MM.1S (cell line): ENCODE results near the gene DDI2.

Experiments
- EZH2 ChIP-seq: fragments of 300-600 bp; sonication (generic); optimal IDR thresholded peaks from 2 replicates; pipeline ENCODE3; 2017; ENCODE audit warnings: low read depth, mild to moderate bottlenecking, antibody characterized with exemption, low read length, mixed read lengths
- TF ChIP-seq, protein P1 (sequence below): fragments of 300-600 bp; sonication (generic); IDR thresholded peaks from 2 replicates; pipeline ENCODE4 v1.5.1; 2016; ENCODE audit warnings: antibody characterized with exemption, low read length, mixed read lengths

GRCh38 chr1:15660151-15660550 lies 42.9 kb downstream of the DDI2 start:
- TF ChIP-seq, protein P1, sequence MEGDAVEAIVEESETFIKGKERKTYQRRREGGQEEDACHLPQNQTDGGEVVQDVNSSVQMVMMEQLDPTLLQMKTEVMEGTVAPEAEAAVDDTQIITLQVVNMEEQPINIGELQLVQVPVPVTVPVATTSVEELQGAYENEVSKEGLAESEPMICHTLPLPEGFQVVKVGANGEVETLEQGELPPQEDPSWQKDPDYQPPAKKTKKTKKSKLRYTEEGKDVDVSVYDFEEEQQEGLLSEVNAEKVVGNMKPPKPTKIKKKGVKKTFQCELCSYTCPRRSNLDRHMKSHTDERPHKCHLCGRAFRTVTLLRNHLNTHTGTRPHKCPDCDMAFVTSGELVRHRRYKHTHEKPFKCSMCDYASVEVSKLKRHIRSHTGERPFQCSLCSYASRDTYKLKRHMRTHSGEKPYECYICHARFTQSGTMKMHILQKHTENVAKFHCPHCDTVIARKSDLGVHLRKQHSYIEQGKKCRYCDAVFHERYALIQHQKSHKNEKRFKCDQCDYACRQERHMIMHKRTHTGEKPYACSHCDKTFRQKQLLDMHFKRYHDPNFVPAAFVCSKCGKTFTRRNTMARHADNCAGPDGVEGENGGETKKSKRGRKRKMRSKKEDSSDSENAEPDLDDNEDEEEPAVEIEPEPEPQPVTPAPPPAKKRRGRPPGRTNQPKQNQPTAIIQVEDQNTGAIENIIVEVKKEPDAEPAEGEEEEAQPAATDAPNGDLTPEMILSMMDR = no peak
- TF ChIP-seq EZH2 = no peak
